WTC11 (cell line): ENCODE measurements around the gene ENAH. TPM values are rescaled to one million over a fixed set of nuclear protein-coding genes. Genes with fewer than 3 reads are reported as not detected.

Source experiments
- ATAC-seq: fragments of 200-7000 bp; cut with Tn5 transposase; 2 replicates; pipeline ENCODE4 v1.10.0; 2021; ENCODE audit warnings: mild to moderate bottlenecking, moderate library complexity
- CTCF ChIA-PET: fragments of 300-600 bp; sonication (Branson Sonifier 250); formaldehyde crosslinking; loops from one replicate; lab custom pipeline; 2021; ENCODE audit warnings: antibody characterized with exemption; lab: Charles Lee
- POLR2A ChIA-PET: fragments of 350-600 bp; sonication (Branson Sonifier 250); formaldehyde crosslinking; loops from one replicate; lab custom pipeline; 2021; ENCODE audit warnings: antibody characterized with exemption; lab: Charles Lee
- DNase-seq: peaks from one replicate; pipeline ENCODE4 v3.0.0; 2021; ENCODE audit warnings: low spot score
- H3K27ac Mint-ChIP-seq: 2 replicates; pipeline ENCODE4 v1.8.0; 2021; ENCODE audit warnings: mixed read lengths
- H3K27me3 Mint-ChIP-seq: 2 replicates; pipeline ENCODE4 v1.8.0; 2021; ENCODE audit warnings: low read depth, mild to moderate bottlenecking, moderate library complexity, mixed read lengths
- H3K36me3 Mint-ChIP-seq: 2 replicates; pipeline ENCODE4 v1.8.0; 2021; ENCODE audit warnings: mixed read lengths
- H3K4me1 Mint-ChIP-seq: 2 replicates; pipeline ENCODE4 v1.8.0; 2022; ENCODE audit warnings: mixed read lengths
- H3K4me3 Mint-ChIP-seq: 2 replicates; pipeline ENCODE4 v1.8.0; 2021; ENCODE audit warnings: mild to moderate bottlenecking, moderate library complexity, mixed read lengths
- H3K9me3 Mint-ChIP-seq: 2 replicates; pipeline ENCODE4 v1.8.0; 2021; ENCODE audit warnings: mixed read lengths
- CBFB ChIP-seq: sonication (generic); formaldehyde crosslinking; IDR thresholded peaks from 2 replicates; pipeline ENCODE4 v1.8.1; 2022; ENCODE audit warnings: mild to moderate bottlenecking, low read depth, missing genetic modification reagents
- E2F4 ChIP-seq: sonication (generic); formaldehyde crosslinking; IDR thresholded peaks from 2 replicates; pipeline ENCODE4 v1.8.1; 2022; ENCODE audit warnings: low read depth, mild to moderate bottlenecking, moderate library complexity, missing genetic modification reagents, borderline replicate concordance
- ERG ChIP-seq: fragments of 250-450 bp; sonication (Bioruptor Pico); IDR thresholded peaks from 2 replicates; pipeline ENCODE4 v1.8.0; 2021; ENCODE audit warnings: mild to moderate bottlenecking
- ESRRA ChIP-seq: sonication (generic); formaldehyde crosslinking; IDR thresholded peaks from 2 replicates; pipeline ENCODE4 v1.8.1; 2022; ENCODE audit warnings: mild to moderate bottlenecking, missing genetic modification reagents, borderline replicate concordance
- ETV6 ChIP-seq: sonication (generic); formaldehyde crosslinking; IDR thresholded peaks from 2 replicates; pipeline ENCODE4 v1.8.1; 2022; ENCODE audit warnings: mild to moderate bottlenecking, missing genetic modification reagents
- FOXP1 ChIP-seq: sonication (generic); formaldehyde crosslinking; IDR thresholded peaks from 2 replicates; pipeline ENCODE4 v1.8.0; 2022; ENCODE audit warnings: missing genetic modification reagents, mild to moderate bottlenecking, moderate library complexity, borderline replicate concordance
- GTF2I ChIP-seq: fragments of 250-450 bp; sonication (Bioruptor Pico); conservative IDR thresholded peaks from 2 replicates; pipeline ENCODE4 v1.4.0; 2021; ENCODE audit warnings: mild to moderate bottlenecking
- HMGA2 ChIP-seq: fragments of 250-450 bp; sonication (Bioruptor Pico); IDR thresholded peaks from 2 replicates; pipeline ENCODE4 v1.4.0; 2021; ENCODE audit warnings: mild to moderate bottlenecking, moderate library complexity
- PRDM15 ChIP-seq: sonication (generic); formaldehyde crosslinking; IDR thresholded peaks from 2 replicates; pipeline ENCODE4 v1.8.0; 2022; ENCODE audit warnings: missing genetic modification reagents
- RORB ChIP-seq: fragments of 250-450 bp; sonication (Bioruptor Pico); IDR thresholded peaks from 2 replicates; pipeline ENCODE4 v1.9.0; 2021; ENCODE audit warnings: mild to moderate bottlenecking
- SP1 ChIP-seq: sonication (generic); formaldehyde crosslinking; conservative IDR thresholded peaks from 2 replicates; pipeline ENCODE4 v1.8.1; 2022; ENCODE audit warnings: missing genetic modification reagents
- TEAD1 ChIP-seq: sonication (generic); formaldehyde crosslinking; IDR thresholded peaks from 2 replicates; pipeline ENCODE4 v1.8.0; 2022; ENCODE audit warnings: mild to moderate bottlenecking, missing genetic modification reagents
- ZNF121 ChIP-seq: sonication (generic); formaldehyde crosslinking; IDR thresholded peaks from 2 replicates; pipeline ENCODE4 v1.8.0; 2023; ENCODE audit warnings: missing genetic modification reagents
- ZNF263 ChIP-seq: sonication (generic); formaldehyde crosslinking; IDR thresholded peaks from 2 replicates; pipeline ENCODE4 v1.8.1; 2022; ENCODE audit warnings: low read depth, mild to moderate bottlenecking, moderate library complexity, missing genetic modification reagents
- ZNF671 ChIP-seq: fragments of 250-450 bp; sonication (Bioruptor Pico); IDR thresholded peaks from 2 replicates; pipeline ENCODE4 v1.8.0; 2021; ENCODE audit warnings: mild to moderate bottlenecking
- total RNA-seq: library from RNA; stranded (reverse); gene quantifications from 3 replicates; pipeline ENCODE4 v1.2.3, GENCODE V29; 2021
- TF ChIP-seq, protein P1 (sequence below): sonication (generic); formaldehyde crosslinking; conservative IDR thresholded peaks from 2 replicates; pipeline ENCODE4 v1.8.1; 2022; ENCODE audit warnings: mild to moderate bottlenecking, missing genetic modification reagents
- TF ChIP-seq, protein P2 (sequence below): sonication (generic); formaldehyde crosslinking; IDR thresholded peaks from 2 replicates; pipeline ENCODE4 v1.8.0; 2023; ENCODE audit warnings: missing genetic modification reagents, mild to moderate bottlenecking, borderline replicate concordance

ENAH gene
- total RNA-seq, 1 experiment from 2014 or later: 227 TPM

GRCh38 chr1:225520587-225521227, 132.2 kb downstream of the ENAH start:
- peak overlapping the region; percentile 54 for H3K27ac Mint-ChIP-seq
- peaks cover 5% of the 10 kb centered on the region; the same call in 1 of the 2 replicates for H3K9me3 Mint-ChIP-seq
- H3K4me1 Mint-ChIP-seq: peaks cover 50% of the 10 kb centered on the region
- peaks cover 19% of the 10 kb centered on the region for H3K36me3 Mint-ChIP-seq
- DNase-seq (no peak), ATAC-seq (no peak)
- CTCF ChIA-PET: interaction anchor here (1.2 kb wide), 1 partner anchor 14 kb away, joined by 3 read pairs; no protein-coding TSS in a partner anchor
- TF ChIP-seq, protein P1, sequence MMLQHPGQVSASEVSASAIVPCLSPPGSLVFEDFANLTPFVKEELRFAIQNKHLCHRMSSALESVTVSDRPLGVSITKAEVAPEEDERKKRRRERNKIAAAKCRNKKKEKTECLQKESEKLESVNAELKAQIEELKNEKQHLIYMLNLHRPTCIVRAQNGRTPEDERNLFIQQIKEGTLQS (CRISPR knock-in tag): no peak
- TF ChIP-seq ZNF263 (CRISPR knock-in tag) (no peak), SP1 (CRISPR knock-in tag) (no peak), FOXP1 (CRISPR knock-in tag) (no peak), ERG (CRISPR knock-in tag) (no peak), CBFB (CRISPR knock-in tag) (no peak), ETV6 (CRISPR knock-in tag) (no peak), HMGA2 (CRISPR knock-in tag) (no peak), E2F4 (CRISPR knock-in tag) (no peak)
- TF ChIP-seq, protein P2, sequence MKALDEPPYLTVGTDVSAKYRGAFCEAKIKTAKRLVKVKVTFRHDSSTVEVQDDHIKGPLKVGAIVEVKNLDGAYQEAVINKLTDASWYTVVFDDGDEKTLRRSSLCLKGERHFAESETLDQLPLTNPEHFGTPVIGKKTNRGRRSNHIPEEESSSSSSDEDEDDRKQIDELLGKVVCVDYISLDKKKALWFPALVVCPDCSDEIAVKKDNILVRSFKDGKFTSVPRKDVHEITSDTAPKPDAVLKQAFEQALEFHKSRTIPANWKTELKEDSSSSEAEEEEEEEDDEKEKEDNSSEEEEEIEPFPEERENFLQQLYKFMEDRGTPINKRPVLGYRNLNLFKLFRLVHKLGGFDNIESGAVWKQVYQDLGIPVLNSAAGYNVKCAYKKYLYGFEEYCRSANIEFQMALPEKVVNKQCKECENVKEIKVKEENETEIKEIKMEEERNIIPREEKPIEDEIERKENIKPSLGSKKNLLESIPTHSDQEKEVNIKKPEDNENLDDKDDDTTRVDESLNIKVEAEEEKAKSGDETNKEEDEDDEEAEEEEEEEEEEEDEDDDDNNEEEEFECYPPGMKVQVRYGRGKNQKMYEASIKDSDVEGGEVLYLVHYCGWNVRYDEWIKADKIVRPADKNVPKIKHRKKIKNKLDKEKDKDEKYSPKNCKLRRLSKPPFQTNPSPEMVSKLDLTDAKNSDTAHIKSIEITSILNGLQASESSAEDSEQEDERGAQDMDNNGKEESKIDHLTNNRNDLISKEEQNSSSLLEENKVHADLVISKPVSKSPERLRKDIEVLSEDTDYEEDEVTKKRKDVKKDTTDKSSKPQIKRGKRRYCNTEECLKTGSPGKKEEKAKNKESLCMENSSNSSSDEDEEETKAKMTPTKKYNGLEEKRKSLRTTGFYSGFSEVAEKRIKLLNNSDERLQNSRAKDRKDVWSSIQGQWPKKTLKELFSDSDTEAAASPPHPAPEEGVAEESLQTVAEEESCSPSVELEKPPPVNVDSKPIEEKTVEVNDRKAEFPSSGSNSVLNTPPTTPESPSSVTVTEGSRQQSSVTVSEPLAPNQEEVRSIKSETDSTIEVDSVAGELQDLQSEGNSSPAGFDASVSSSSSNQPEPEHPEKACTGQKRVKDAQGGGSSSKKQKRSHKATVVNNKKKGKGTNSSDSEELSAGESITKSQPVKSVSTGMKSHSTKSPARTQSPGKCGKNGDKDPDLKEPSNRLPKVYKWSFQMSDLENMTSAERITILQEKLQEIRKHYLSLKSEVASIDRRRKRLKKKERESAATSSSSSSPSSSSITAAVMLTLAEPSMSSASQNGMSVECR (CRISPR knock-in tag): no peak
- no peaks in the 10 kb centered on the region for H3K27me3 Mint-ChIP-seq
- no peak overlapping the region for H3K4me3 Mint-ChIP-seq
- POLR2A ChIA-PET: no interaction called here

DNA sequence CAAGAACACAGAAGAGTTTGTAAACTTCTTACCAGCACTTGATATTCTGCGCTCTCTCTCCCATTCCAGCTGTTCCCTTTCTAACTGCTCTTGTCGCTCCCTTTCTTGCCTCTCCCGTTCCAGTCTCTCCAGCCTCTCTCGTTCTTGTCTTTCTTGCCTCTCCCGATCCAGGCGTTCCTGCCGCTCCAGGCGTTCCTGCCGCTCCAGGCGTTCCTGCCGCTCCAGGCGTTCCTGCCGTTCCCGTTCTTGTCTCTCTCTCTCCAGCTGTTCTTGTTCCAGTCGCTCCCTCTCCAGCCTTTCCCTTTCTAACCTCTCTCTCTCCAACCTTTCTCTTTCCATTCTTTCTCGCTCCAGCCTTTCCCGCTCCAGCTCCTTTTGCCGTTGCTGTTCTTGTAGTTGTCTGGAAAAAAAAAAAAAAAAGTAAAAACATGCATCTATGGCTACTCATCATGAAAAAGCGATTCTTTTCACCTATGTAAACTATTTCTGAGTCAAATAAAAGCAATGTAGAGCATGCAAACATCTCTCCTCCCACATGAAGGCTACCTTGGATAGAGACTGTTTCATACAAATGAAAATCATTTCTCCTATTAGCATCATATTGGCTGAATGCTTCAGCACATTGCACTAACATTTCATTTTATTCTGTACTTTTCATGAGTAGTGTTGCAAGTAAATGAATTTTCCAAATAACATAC, 133.6 kb downstream of the ENAH start:
- peaks cover 53% of the 10 kb centered on the region for H3K4me1 Mint-ChIP-seq
- DNase-seq (peak; percentile 74), ATAC-seq (peak; percentile 68)
- POLR2A ChIA-PET: no interaction called here
- CTCF ChIA-PET: interaction anchor here (0.6 to 1.2 kb wide), 4 partner anchors 16 to 106 kb away, joined by 3 read pairs; no protein-coding TSS in a partner anchor
- H3K9me3 Mint-ChIP-seq: peaks cover 5% of the 10 kb centered on the region; the same call in 1 of the 2 replicates
- H3K4me3 Mint-ChIP-seq: peak overlapping the region; percentile 26; the same call in 1 of the 2 replicates
- no peaks in the 10 kb centered on the region for H3K27me3 Mint-ChIP-seq
- TF ChIP-seq ZNF671 (CRISPR knock-in tag) (no peak), GTF2I (0 out of 2 replicates have a peak, but pooled peaks have one; percentile 32), ESRRA (no peak), TEAD1 (0 out of 2 replicates have a peak, but pooled peaks have one; percentile 40), ZNF121 (no peak), RORB (CRISPR knock-in tag) (no peak), PRDM15 (peak; percentile 99)
- H3K27ac Mint-ChIP-seq: peak overlapping the region; percentile 90
- peaks cover 19% of the 10 kb centered on the region for H3K36me3 Mint-ChIP-seq
